K562 (cell line): ENCODE results near the gene DTYMK. TPM values are rescaled to one million over a fixed set of nuclear protein-coding genes. Genes with fewer than 3 reads are reported as not detected.
A peak's percentile ranks its signal among the peaks of the same experiment; 100 is the strongest.

Experiments used
- ATAC-seq: fragments of 200-7000 bp; cut with Tn5 transposase; 3 replicates; pipeline ENCODE4 v1.9.1; 2020; ENCODE audit warnings: moderate library complexity
- BruUV-seq: library from RNA; stranded (reverse); fragments of 400-500 nt; replicated peaks from 2 replicates; lab custom pipeline; 2021; lab: Mats Ljungman, UMichigan
- CTCF ChIA-PET: fragments of 300-600 bp; formaldehyde crosslinking; extraction: SDS; loops from one replicate; lab custom pipeline; 2021; ENCODE audit warnings: low intra/inter-chr PET ratio; lab: Yijun Ruan, JAX
- POLR2A ChIA-PET: fragments of 300-600, 350-650 bp; sonication (Branson Sonifier 250); formaldehyde crosslinking; extraction: SDS; loops from one replicate; lab custom pipeline; 2021; ENCODE audit warnings: antibody characterized with exemption, inconsistent platforms; lab: Yijun Ruan, JAX
- DNase-seq, 4 experiments: peaks; one replicate each; pipeline versions ENCODE4 v3.0.0 to v3.0.0-alpha.2; 2011 to 2018; ENCODE audit warnings: low spot score in 3 of 4, mixed read lengths in 3 of 4; ENCODE audit errors: extremely low read depth in 1 of 4
- FAIRE-seq: peaks from 2 replicates; lab custom pipeline; 2011; peaks lifted over from hg19 to GRCh38; lab: Jason Lieb, UNC
- H2AFZ ChIP-seq: 2 replicates; pipeline ENCODE4 v1.6.0; 2011; ENCODE audit warnings: low read depth, low read length, control low read depth, inconsistent platforms
- H3K27ac ChIP-seq: fragments of 200-600 bp; 3 replicates; pipeline ENCODE4 v1.8.0; 2011; ENCODE audit warnings: low read depth, mild to moderate bottlenecking, control low read depth, inconsistent platforms, low read length, moderate library complexity, mixed read lengths; ENCODE audit errors: extremely low read depth
- H3K27me3 ChIP-seq, 2 experiments: fragments of 300-600 bp in 1 of 2; 2 replicates in 1 of 2; 3 replicates in 1 of 2; pipeline versions ENCODE4 v1.6.0 to v1.8.0; 2011; ENCODE audit warnings: inconsistent platforms in 2 of 2, low read length in 2 of 2, mild to moderate bottlenecking in 1 of 2, mixed read lengths in 1 of 2, moderate library complexity in 1 of 2; ENCODE audit not compliant: control insufficient read depth in 2 of 2, insufficient read depth in 2 of 2
- H3K36me3 ChIP-seq: fragments of 300-600 bp; 3 replicates; pipeline ENCODE4 v1.8.0; 2011; ENCODE audit warnings: mild to moderate bottlenecking, low read length, inconsistent platforms; ENCODE audit not compliant: control insufficient read depth, insufficient read depth
- H3K4me1 ChIP-seq, 2 experiments: fragments of 200-600 bp in 1 of 2; replicated peaks in 1 of 2; 2 replicates in 1 of 2; 3 replicates in 1 of 2; pipeline versions ENCODE4 v1.5.1 to v1.8.0; 2011; ENCODE audit warnings: inconsistent platforms in 2 of 2, low read length in 2 of 2, mild to moderate bottlenecking in 1 of 2, mixed read lengths in 1 of 2, moderate library complexity in 1 of 2; ENCODE audit not compliant: control insufficient read depth in 2 of 2, insufficient read depth in 2 of 2
- H3K4me2 ChIP-seq: 2 replicates; pipeline ENCODE4 v1.6.1; 2011; ENCODE audit warnings: low read length, control low read depth, inconsistent platforms, mixed read lengths; ENCODE audit not compliant: insufficient read depth
- H3K4me3 ChIP-seq: fragments of 200-600 bp; sonication (generic), shearing (Covaris generic); 2 replicates; pipeline ENCODE4 v1.5.1; 2016; ENCODE audit warnings: control low read depth, inconsistent platforms
- H3K79me2 ChIP-seq: fragments of 200-600 bp; 3 replicates; pipeline ENCODE4 v1.8.0; 2011; ENCODE audit warnings: low read length, inconsistent platforms; ENCODE audit not compliant: control insufficient read depth, insufficient read depth
- H3K9ac ChIP-seq, 2 experiments: 2 replicates each; pipeline versions ENCODE4 v1.6.0 to v1.6.1; 2011; ENCODE audit warnings: low read depth in 2 of 2, low read length in 2 of 2, control low read depth in 1 of 2, inconsistent platforms in 1 of 2, mild to moderate bottlenecking in 1 of 2, mixed read lengths in 1 of 2; ENCODE audit not compliant: insufficient read depth in 1 of 2
- H3K9me1 ChIP-seq: one replicate; pipeline ENCODE4 v1.6.0; 2011; ENCODE audit warnings: inconsistent platforms, mild to moderate bottlenecking, low read length, moderate library complexity; ENCODE audit not compliant: control insufficient read depth, insufficient read depth
- H3K9me3 ChIP-seq: replicated peaks from 2 replicates; pipeline ENCODE4 v1.5.1; 2011; ENCODE audit warnings: low read depth, low read length, inconsistent platforms; ENCODE audit not compliant: control insufficient read depth, insufficient read depth
- H4K20me1 ChIP-seq: replicated peaks from 2 replicates; pipeline ENCODE4 v1.6.1; 2011; ENCODE audit warnings: low read length, inconsistent platforms, mixed read lengths; ENCODE audit not compliant: control insufficient read depth, insufficient read depth
- EZH2 ChIP-seq: IDR thresholded peaks from 2 replicates; pipeline ENCODE4 v1.6.1; 2012; ENCODE audit warnings: low read depth, mild to moderate bottlenecking, inconsistent platforms, low read length, borderline replicate concordance
- MTA1 ChIP-seq: fragments of 450-650 bp; IDR thresholded peaks from 2 replicates; pipeline ENCODE4 v1.6.1; 2017; ENCODE audit warnings: borderline replicate concordance
- POLR2G ChIP-seq: fragments of 200-400 bp; formaldehyde crosslinking; IDR thresholded peaks from 2 replicates; pipeline ENCODE4 v1.6.1; 2017; ENCODE audit warnings: low read depth, mild to moderate bottlenecking, antibody characterized with exemption, low read length, moderate library complexity
- WGBS: fragments of 100-300 bp; shearing (Covaris generic); methylation state at CpG from one replicate; pipeline ENCODE4 v1.1.6; 2016; ENCODE audit warnings: low coverage, mixed read lengths; ENCODE audit not compliant: insufficient coverage; ENCODE audit errors: missing lambda C conversion rate; 5-methylcytosine and 5-hydroxymethylcytosine counted together
- in situ Hi-C: fragments of 300-500 bp; cut with MboI; formaldehyde crosslinking; loops from 4 replicates; pipeline ENCODE4 v1.15.0; 2018; ENCODE audit warnings: inconsistent platforms, mixed read lengths
- intact Hi-C: fragments of 100-400 bp; cut with micrococcal nuclease; formaldehyde crosslinking; loops from 2 replicates; pipeline ENCODE4 v1.14.2; 2022
- polyA plus RNA-seq, 8 experiments: library from polyadenylated mRNA; depleted of rRNA in 4 of 8; stranded (reverse) in 5 of 8; unstranded in 3 of 8; fragments of >200 nt; fragmentation: Nextera tagmentation in 2 of 8; fragmentation: Illumina TruSeq in 1 of 8; extraction: Ambion mirVana in 2 of 8; extraction: Trizol in 1 of 8; gene quantifications; 2 replicates each; pipeline versions ENCODE4 v1.2.1 to v1.2.3, GENCODE V29; 2011 to 2014; ENCODE audit warnings: inconsistent platforms in 1 of 8, missing spikeins in 1 of 8
- total RNA-seq, 7 experiments: library from RNA; depleted of rRNA in 6 of 7; stranded (reverse); fragments of >200 nt in 6 of 7; fragmentation: Illumina TruSeq in 2 of 7; extraction: Trizol in 2 of 7; gene quantifications; 2 replicates each; pipeline versions ENCODE4 v1.2.1 to v1.2.3, GENCODE V29; 2011 to 2021; ENCODE audit warnings: low replicate concordance in 1 of 7
- TF ChIP-seq, protein P1 (sequence below), 2 experiments: fragments of 150-350 bp in 1 of 2; IDR thresholded peaks; 2 replicates each; pipeline ENCODE4 v1.6.1; 2012 to 2016; ENCODE audit warnings: low read depth in 2 of 2, low read length in 2 of 2, mild to moderate bottlenecking in 1 of 2, moderate library complexity in 1 of 2

DTYMK gene
- total and polyA plus RNA-seq, 9 of the 15 experiments (the other 6 are each of a cell fraction or from before 2014, with no cell fraction given) = 8.2 to 85.0 (median 47.9) TPM

DNA sequence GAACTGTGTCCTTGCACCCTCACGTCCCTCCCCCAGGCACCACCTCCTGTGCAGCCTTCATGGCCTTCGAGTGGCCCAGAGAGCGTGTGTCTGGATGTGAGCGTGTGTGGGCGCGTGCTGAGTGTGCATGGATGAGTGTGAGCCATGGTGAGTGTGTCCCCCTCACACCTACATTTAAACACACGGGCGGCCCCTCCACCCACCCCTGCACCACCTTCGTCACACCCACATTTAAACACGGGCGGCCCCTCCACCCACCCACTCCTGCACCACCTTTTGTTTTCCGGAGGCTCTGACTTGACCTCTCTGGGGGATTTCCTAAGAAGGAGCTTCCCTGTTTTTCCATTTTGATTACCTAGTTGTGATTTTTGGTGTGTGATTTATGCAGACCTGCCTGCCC lies 17.8 kb downstream of the DTYMK start (continued):
- TF ChIP-seq, protein P1, sequence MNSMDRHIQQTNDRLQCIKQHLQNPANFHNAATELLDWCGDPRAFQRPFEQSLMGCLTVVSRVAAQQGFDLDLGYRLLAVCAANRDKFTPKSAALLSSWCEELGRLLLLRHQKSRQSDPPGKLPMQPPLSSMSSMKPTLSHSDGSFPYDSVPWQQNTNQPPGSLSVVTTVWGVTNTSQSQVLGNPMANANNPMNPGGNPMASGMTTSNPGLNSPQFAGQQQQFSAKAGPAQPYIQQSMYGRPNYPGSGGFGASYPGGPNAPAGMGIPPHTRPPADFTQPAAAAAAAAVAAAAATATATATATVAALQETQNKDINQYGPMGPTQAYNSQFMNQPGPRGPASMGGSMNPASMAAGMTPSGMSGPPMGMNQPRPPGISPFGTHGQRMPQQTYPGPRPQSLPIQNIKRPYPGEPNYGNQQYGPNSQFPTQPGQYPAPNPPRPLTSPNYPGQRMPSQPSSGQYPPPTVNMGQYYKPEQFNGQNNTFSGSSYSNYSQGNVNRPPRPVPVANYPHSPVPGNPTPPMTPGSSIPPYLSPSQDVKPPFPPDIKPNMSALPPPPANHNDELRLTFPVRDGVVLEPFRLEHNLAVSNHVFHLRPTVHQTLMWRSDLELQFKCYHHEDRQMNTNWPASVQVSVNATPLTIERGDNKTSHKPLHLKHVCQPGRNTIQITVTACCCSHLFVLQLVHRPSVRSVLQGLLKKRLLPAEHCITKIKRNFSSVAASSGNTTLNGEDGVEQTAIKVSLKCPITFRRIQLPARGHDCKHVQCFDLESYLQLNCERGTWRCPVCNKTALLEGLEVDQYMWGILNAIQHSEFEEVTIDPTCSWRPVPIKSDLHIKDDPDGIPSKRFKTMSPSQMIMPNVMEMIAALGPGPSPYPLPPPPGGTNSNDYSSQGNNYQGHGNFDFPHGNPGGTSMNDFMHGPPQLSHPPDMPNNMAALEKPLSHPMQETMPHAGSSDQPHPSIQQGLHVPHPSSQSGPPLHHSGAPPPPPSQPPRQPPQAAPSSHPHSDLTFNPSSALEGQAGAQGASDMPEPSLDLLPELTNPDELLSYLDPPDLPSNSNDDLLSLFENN (IDR thresholded peaks at IDR 0.05; ENCODE audit: low read depth in 2 of 2, low read length in 2 of 2) = no peak
- no peak for TF ChIP-seq MTA1
- TF ChIP-seq, all 486 proteins: peak for 0

DNA sequence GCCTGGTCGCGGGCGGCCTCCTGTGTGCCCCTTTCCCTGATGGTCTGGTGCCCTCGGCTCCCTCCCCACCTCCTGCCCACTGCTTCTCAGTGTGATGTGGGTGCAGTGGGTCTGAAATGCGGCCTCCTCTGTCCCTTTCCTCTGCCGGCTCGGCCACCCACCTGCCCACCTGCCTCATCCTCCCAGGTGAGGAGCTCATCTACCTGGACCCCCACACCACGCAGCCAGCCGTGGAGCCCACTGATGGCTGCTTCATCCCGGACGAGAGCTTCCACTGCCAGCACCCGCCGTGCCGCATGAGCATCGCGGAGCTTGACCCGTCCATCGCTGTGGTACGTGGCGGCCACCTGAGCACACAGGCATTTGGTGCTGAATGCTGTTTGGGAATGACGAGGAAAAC lies 18.3 kb downstream of the DTYMK start:
- no TSS peak for BruUV-seq
- H2AFZ ChIP-seq = no peak overlapping the region
- no peaks in the 10 kb centered on the region for H3K27me3 ChIP-seq
- ATAC-seq = no peak
- no peak overlapping the region for H3K9ac ChIP-seq
- no peak for FAIRE-seq
- no peak overlapping the region for H3K4me3 ChIP-seq
- H3K27ac ChIP-seq = no peak overlapping the region
- no peaks in the 10 kb centered on the region for H4K20me1 ChIP-seq
- TF ChIP-seq EZH2 (no peak), POLR2G (peak; percentile 32; the same call in 1 of the 2 replicates)
- TF ChIP-seq, all 486 proteins: peak for 1
- no peaks in the 10 kb centered on the region for H3K9me3 ChIP-seq
- H3K4me2 ChIP-seq = no peak overlapping the region
- in situ Hi-C loops (no loop called here), intact Hi-C loops (loop anchor here (5.0 kb wide), 1 partner anchor 209 kb away; no protein-coding TSS in a partner anchor)
- H3K9me1 ChIP-seq = no peaks in the 10 kb centered on the region
- 100% methylated on average over 1 of the region's 21 CpGs for WGBS
- H3K79me2 ChIP-seq = no peaks in the 10 kb centered on the region
- DNase-seq = no peak
- POLR2A ChIA-PET = interaction anchor here (1.1 to 1.2 kb wide), 2 partner anchors 10 to 18 kb away, joined by 3 read pairs; partner anchors contain the start of gene DTYMK
- CTCF ChIA-PET = no interaction called here
- peaks cover 0 to 5% of the 10 kb centered on the region in 2 experiments; a peak in 3 of 5 replicates for H3K4me1 ChIP-seq
- peaks cover 28% of the 10 kb centered on the region; the same call in 2 of the 3 replicates for H3K36me3 ChIP-seq
